GOT3 (cell line): Measurements from ENCODE around the gene SLC38A10.

ENCODE experiments used
- DNase-seq: peaks from one replicate; lab custom pipeline; 2025; ENCODE audit warnings: mixed read lengths; lab: John Stamatoyannopoulos, UW

The SLC38A10 gene

DNA sequence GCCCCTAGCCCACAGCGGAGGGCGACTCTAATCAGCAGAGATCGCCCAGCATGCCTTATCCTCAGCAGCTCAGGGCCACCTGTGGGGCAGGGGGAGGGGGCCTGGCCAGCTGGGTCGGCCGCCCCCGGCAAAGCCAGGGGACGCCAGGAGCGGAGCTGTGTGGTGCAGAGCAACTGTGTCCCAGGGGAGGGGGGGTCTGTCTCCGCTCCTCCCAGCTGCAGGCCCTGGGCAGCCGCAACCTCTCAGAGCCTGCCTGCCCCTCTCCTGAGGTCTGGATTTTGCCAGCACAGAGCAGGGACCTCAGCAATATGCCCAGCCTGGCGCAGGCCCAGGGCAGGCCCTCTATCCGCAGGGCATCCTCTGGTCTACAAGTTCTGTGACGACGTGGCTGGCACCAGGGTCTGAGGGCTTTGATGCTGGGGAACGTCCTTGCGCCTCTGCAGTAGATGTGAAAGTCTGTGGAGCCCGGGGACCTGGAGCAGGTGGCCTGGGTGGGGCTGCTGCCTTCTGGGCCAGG, 36.5 kb upstream of the SLC38A10 start:
- no peak for DNase-seq

DNA sequence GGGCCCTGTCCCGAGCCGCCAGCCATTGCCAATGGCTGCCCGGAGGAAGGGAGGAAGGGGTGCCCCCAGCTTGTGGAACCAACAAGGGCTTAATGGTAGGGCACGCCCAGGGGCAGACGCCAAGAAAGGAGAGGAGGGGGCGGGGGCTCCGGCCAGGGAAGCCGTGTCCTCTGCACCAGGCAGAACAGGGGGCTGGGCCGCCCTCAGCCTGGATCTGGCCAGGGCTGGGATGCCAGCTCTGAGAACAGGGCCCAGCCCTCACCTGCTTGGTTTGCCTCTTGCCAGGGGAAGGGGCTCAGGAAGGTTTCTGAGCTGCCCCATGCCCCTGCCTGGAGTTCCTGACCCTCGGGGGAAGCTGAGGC, 35.8 kb upstream of the SLC38A10 start:
- DNase-seq: no peak

DNA sequence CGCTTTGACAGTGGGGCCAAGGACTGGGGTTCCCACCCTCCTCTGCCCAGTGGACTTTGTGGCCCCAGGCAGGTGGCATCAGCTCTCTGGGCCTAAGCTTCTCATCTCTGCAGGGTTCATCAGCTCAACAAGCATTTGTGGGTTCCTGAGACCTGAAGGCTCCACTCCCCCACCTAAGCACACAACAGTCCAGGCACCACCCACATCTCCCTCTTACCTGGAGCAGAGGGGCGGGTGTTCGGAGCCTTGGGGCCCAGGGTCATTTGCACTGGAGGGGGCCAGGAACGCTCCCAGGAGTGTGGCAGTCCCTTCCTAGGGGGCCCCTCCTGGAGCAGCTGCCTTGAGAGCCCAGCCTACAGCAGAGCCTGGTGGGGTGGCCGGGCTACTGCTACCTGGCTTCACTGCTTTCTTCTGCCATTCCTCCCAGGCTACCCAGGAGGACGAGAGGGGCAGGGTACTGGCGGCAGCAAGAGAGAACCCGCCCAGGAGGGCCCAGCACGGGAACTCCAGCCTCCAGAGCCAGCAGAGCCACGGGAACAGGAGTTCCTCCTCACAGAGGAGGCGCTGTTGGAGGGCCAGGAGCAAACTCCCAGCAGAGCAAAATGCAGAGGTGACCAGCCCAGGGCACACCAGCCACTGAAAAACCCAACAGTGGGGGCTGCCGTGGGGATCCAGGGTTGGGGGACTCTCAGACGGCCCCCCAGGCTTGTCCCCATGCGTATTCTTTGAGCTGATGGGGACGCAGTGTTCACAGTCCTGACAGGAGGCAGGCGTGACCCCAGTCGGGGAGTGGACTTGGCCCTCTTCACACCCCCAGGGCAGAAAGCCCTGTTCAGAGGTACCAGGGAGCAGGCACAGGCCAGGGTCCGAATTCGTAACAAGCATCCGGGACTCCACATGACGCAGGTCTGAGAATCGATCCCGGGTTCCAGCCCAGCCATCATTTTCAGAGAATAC, 35.1 kb upstream of the SLC38A10 start:
- DNase-seq: no peak

DNA sequence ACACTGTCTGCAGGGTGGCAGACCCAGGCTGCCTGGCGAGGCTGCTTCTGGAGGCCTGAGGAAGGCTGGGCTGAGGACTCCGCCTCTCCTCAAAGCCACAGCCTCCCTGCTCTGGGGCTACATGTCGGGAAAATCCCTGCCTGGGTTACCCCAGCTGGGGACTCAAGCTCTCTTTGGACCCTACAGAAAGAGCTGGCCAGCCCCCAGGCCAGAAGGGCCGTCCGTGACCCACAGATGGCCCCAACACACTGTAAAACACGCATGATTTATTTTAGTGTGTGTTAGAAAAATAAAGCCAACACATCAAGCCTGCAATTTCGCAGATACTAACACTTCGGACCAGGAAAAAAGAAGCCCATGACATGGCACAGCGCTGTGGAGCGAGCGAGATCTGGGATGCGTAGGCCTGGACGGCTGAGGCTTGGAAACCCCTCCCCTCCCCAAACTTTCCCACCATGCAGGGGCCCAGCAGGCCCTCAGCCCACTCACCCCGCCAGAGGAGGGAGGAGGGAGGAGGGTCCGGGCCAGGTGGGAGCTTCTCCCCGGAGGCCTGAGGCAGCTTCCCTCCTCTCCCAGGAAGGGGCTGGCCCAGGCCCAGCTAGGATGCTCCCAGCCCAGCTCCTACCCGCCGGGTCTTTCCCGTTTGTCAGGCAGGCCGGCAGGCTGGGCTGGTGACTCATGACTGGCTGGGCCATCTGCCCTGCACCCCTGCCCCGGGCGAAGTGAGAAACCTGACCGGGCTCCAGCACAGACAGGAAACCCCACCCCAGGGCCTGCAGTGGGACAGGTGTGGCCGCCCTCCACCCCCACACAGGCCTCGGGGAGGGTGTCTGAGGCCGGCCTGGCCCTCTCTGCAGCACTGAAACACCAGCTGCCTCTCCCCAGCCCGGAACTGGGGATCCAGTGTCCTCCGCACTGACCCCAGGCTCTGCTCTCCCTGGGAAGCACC, 34.1 kb upstream of the SLC38A10 start:
- DNase-seq: peak; percentile 28

DNA sequence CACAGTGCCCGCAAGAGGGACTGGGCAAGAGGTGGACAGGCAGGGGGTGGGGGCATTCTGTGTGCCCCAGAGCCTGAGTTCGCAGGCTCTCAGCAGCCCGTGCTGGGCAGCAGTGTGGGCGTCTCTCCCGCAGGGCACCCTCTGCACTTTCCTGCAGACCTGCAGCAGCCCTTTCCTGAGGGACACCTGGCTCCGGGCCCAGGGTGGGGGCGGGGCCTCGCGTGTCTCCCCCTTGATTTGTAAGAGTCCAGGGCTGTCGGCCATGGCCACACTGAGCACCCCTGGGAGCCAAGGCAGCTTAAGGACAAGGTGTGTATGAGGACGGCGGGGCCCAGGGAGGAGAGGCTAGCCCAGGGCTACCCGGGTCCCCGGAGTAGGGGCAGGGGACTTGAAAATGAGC, 33.4 kb upstream of the SLC38A10 start:
- DNase-seq: no peak

DNA sequence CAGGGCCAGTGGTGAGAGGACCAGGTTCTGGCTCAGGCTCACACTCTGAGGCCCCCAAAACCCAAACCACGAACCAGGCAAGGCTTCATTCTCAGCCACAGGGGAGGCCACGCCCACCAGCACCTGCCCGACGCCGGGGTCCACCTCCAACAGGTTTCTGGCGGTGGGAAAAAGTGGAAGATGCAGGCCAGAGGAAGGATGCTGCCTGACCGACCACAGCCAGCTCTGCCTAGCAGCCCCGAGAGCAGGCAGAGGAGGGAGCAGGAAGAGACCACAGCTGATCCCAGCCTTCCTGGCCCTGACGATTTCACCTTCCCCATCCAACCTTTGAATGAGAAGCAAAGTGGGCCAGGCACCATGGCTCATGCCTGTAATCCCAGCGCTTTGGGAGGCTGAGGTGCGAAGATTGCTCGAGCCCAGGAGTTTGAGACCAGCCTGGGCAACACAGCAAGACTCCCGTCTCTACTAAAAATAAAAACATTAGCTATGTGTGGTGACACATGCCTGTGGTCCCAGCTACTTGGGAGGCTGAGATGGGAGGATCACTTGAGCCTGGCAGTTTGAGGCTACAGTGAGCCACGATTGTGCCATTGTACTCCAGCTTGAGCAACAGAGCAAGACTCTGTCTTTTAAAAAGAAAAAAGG, 30.7 kb upstream of the SLC38A10 start:
- DNase-seq: no peak

DNA sequence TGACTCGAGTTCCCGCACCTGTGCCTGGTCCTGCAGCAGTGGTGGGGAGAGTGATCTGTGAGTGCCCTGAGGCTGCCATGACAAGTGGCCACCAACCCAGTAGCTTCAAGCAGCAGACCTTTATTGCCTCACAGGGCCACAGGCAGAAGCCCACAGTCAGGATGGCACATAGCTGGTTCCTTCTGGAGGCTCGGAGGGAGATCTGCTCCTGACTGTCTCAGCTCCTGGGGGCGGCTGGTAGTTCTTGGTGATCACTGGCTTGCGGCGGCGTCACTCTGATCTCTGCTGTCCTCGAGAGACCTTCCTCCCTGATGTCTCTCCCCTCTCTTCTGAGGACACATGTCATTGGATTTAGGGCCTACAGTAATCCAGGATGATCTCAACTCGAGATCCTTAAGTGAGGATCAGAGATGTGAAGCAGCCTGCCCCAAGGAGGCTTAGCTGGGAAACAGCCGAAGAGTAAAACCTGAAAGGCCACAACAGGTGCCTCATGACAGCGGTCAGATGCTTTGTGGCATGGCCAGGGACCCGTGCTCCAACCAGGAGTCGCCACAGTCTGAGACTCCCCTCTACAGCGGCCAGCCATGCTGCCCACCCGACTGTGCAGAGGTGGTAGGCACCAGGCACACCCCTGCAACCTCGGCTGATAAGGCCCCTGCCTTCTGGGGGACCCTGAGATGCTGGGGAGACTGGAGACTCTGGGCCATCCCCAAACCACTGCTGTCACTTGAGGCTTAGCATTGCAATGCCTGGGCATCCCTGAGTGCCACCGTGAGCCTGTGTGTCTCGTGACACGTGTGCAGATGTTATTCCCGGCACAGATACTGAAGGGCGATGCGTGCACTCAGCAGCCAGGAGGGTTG, 30.0 kb upstream of the SLC38A10 start:
- no peak for DNase-seq

DNA sequence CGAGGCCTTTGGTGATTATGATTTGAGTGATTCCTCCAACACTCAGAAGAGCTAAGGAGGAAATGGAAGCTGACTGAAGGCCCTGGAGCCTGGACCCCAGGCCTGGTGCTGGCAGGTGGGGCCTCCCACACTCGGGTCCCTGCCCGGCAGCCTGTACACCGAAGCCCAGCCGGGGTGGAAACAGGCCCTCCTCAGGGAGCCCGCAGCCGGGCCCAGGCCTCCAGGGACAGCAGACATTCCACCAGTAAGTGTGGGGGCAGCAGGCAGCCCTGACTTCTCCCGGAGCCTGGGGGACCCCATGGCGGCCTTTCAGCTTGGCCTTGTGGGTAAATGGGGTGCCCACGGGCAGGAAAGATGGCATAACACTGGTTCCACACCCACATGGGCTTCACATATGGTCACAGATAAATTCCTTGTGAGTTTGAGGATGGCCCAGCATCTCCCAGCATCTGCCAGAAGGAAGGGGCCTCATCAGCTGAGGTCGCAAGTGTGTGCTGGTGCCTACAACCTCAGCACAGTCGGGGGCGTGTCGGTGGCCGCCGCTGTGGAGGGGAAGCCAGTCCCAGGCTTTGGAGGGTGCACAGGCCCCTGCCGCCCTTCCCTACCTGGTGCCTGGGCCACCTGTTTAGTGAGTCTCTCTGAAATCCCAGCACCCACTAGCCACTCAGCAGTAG, 29.2 kb upstream of the SLC38A10 start:
- DNase-seq: no peak

DNA sequence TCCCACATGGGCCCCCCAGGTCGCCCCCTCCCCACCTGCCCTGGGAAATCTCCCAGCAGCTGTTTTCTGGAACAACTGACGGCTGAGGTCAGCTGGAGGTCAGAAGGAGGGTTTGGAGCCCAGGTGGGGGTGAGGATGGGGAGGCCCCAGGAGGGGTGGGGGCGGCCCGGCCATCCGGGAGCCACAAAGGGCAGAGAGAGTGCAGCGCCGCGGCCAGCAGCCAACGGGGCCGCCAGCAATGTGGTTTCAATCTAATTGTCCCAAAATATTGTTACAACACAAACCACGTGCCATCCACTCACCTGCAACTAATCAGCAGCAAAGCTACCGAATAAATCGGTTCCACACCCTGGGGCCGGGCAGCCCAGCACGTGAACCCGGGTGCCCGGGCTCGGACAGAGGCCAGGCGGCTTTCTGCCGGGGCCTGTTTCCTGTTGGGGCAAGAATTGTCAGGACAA, 28.3 kb upstream of the SLC38A10 start:
- no peak for DNase-seq

DNA sequence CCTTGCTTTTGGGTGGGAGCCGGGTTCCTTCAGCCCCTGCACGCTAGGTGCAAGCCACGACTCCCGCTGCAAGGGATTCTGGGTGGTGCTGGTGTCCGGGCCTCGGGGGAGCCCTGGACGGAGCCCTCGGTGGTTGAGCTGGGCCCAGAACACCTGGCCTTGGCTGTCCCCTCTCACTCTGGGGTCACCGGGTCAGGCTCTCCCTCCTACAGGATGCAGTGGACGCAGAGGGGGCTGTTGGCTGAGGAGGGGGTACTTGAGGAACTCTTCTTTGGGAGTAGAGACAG, 27.9 kb upstream of the SLC38A10 start:
- no peak for DNase-seq

DNA sequence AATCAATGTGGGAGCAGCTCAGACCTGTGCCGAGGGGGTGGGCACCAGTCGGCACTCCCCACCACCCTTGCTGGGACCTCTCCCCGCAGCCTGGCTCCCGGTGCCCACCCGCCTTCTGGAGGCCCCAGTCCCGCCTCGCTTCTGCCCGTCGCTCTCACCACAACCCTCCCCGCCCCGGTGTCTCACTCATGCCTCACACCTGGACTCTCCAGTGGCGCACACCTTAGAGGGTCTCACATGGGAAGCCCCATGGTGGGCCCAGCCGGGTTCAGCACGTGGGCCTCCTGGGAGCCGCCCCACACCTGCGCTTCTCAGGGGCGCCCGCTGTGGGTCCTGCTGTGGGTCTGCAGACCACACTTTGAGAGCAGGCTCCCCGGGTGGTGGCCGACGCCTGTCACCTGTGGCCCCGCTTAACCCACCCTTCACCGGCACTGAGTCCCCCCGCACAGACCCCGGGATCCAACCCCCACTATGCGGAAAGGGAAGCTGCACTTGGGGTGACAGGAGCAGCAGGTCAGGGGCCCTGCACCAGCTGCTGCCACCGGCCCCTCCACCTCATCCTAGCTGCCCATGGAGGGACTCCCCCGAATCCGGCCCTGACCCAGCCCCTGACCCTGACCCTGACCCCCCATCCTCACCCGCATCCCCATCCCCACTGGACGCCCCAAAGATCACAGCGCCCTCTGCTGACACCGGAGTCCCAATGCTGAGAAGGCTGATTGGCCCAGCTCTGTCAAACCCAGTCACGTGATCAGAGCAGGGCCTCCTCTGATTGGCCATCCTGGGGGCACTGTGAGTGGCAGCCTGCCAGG, 27.4 kb upstream of the SLC38A10 start:
- no peak for DNase-seq

DNA sequence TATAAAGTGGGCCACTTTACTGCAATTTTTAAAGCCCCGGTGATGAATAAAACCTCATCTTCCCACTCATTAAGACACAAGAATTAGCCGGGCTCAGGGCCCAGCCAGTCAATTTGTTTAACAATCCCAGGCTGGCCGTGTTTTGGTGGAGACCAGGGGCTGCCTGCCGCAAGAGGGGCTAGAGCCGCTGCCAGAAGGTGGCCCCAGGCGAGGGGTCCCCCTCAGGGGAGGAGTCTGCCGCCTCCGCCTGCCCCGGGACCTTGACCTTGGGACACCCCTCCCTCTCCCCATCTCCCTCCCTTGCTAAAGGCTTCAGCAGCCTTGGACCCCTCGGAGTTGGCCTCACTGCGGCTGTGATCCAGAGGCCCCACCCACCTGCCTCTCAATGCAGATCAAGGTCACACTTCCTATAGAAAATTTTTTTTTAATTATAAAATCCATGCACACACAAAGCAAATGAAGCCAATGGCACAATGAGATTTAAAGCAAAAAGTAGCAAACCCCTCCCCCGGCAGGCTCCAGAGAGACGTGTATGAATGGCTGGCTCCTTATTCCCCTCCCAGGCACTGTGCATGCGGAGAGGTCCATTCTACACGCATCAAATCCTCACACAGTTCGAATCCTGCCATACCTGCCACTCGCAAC, 23.0 kb upstream of the SLC38A10 start:
- no peak for DNase-seq

DNA sequence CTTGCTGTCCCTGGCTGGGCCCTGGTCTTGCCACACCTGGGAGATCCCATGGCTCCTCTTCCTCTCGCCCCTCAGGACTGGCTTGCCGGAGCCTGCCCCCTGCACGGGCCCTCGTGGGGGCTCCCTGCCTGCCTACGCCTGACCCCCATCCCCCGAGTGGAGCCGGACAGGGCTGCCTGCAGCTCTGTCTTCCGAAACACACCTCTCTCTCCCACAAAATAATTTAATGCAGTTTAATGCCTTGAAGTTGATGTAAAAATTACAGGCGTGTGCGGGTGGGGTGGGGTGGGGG, 22.4 kb upstream of the SLC38A10 start:
- DNase-seq: no peak

DNA sequence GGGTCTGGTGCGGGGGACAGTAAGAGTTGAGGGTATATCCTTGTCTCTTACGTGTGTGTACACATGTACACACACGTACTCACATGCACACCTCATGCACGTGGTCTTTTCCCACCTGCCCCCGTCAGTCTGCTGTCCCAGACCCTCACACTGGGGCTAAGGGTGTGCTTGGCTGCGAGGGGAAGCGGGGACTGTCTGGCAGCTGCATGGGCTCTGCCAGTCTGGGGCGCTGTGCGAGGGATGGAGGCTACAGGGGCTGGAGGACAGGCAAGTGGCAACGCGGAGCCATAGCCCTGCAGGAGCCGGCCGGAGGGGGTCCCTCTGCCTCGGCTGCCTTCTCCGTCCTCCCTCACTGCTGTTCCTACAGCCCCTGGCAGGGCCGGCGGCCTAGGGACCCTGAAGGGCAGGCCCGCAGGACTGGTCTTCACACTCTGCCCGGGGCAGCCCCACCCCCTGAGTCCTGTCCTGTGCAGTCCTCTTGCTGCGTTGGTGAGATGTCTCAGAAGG, 20.8 kb upstream of the SLC38A10 start:
- DNase-seq: no peak

DNA sequence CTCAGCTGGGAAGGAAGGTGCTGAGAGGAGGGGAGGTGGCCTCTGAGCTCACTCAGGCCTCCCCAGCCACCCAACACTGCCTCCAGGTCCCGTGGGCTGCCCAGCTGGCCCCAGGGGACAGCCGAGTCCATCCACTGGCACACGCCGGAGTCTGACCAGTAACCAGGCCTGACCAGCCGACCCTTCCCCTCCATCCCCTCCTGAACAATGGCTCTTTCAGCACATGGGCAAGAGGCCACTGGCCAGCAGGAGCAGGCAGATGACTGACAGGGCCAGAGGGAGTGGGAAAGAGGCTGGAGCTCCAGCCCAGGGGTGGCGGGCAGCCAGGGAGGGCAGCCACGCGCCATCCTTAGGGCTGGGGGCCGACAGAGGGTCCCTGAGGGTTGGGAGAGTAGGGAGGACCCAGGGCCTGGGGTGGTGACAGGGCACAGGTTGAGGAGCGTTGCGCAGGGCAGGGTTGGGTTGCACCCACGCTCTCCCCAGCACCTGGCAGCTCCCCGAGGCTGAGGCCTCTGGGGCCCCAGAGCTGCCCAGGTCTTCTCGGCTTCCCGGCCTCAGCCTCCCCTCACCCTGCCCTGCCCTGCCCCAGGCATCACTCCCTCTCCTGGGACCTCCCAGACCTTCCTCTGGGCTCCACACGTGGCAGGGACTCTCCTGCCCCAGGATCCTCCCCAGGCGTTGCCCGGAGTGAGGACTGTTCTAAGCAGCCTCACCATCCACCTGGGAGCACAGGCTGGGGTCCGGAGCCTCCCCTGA, 20.2 kb upstream of the SLC38A10 start:
- no peak for DNase-seq

DNA sequence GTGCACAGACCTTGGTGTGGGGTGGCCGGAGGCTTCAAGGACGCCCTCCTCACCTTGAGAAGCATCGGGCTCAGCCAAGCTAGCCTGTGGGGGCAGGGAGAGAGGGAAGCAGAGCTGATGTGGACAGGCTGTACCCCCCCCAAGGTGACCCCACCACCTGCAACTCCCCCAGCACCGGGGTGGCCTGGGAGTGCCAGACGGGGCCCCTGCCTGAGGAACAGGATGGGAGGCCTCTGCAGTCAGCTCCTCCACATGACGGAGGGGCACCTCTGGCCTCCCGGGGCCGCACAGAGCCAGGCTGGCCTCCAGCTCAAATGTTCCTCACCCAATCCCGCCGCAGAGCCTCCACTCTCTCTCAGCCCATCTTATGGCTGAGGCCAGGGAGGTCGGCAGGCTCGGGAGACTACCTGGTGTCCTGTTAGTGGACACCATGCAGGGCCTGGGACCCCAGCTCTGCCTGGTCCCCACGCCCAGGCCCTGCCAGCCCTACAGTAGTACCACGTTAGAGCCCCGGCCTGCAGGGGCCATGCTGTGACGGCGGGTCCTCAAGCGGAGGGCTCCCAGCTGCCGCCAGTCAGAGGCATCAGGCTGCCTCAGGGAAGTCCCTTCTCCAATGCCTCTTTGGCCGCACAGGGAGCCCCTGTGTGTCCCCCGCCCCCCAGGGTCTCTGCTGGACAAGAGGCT, 19.4 kb upstream of the SLC38A10 start:
- no peak for DNase-seq

DNA sequence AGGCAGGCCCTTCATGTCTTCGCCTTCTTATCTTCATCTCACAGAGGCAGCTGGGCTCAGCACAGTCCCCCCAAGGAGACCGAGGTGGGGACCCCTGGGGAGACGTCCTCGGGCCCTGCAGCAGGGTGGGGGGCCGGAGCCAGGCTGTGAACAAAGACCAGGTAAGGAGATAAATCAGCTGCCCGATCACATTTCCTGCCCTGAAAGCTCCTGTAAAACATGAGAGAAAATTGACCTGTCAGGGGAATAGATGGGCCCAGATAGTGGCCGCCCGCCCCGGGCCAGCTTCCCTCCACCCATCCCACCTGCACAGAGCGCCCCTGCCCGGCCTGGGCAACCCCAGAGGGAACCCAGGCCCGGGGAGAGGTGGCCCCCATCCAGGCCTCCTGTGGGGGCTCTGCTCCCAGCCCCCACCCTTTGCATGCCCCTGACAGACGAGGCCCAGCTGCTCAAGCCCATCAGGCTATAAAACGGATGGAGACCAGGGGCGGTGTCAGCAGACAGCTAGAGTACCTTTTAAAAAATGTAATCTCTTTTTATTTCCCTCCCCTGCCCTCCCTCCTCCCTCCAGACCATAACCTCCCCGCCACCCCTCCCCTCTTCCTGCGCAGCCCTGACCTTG, 18.8 kb upstream of the SLC38A10 start:
- DNase-seq: no peak
